ENCODE data around the gene FGF10. TPM values are rescaled to one million over a fixed set of nuclear protein-coding genes. Genes with fewer than 3 reads are reported as not detected.

FGF10 gene
- total and polyA plus RNA-seq, 2 donors (not counting 1 experiment from before 2014, with no cell fraction given), result 0.58 to 154 TPM

DNA sequence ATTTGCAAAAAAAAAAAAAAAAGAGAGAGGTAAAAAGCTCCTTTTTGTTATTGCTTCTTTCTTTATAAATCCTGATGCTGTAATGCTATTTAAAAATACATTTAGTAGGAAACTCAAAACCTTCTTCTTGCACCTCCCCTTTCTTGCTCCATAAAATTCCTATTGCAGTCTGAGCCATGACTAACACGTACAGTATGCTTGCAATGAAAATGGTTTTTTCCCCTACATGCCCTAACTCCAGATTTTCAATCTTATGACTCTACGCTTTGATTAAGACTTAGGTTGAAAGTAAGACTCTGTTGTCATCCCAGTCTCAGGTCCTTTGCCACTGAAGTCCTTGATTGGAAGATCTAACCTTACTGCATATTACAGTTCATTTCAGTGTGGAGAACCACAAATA, 23.9 kb downstream of the FGF10 start:
- TF ChIP-seq, protein P1, sequence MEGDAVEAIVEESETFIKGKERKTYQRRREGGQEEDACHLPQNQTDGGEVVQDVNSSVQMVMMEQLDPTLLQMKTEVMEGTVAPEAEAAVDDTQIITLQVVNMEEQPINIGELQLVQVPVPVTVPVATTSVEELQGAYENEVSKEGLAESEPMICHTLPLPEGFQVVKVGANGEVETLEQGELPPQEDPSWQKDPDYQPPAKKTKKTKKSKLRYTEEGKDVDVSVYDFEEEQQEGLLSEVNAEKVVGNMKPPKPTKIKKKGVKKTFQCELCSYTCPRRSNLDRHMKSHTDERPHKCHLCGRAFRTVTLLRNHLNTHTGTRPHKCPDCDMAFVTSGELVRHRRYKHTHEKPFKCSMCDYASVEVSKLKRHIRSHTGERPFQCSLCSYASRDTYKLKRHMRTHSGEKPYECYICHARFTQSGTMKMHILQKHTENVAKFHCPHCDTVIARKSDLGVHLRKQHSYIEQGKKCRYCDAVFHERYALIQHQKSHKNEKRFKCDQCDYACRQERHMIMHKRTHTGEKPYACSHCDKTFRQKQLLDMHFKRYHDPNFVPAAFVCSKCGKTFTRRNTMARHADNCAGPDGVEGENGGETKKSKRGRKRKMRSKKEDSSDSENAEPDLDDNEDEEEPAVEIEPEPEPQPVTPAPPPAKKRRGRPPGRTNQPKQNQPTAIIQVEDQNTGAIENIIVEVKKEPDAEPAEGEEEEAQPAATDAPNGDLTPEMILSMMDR (conservative IDR thresholded peaks at IDR 0.05 in 1 of 2, IDR thresholded peaks at IDR 0.05 in 1 of 2; ENCODE audit: low read depth in 1 of 2, low read length in 2 of 2), result no peak
- TF ChIP-seq EZH2 (IDR thresholded peaks at IDR 0.05; ENCODE audit: low read length, missing control alignments), result no peak
- Histone ChIP-seq H3K4me2 (ENCODE audit: extremely low read depth, insufficient read depth, low read length) (no peak overlapping the region), H3K79me2 (ENCODE audit: control insufficient read depth, insufficient read depth, low read length) (no peaks in the 10 kb centered on the region), H3K4me3 (replicated peaks in 1 of 4; ENCODE audit: control extremely low read depth in 1 of 4, insufficient read depth in 1 of 4, low read depth in 3 of 4, low read length in 4 of 4) (no peak overlapping the region), H3K27ac (ENCODE audit: insufficient read depth, low read length) (no peak overlapping the region), H3K9me3 (ENCODE audit: control insufficient read depth, insufficient read depth, low read depth, low read length) (no peaks in the 10 kb centered on the region), H3K27me3 (ENCODE audit: control insufficient read depth, insufficient read depth, low read length) (no peaks in the 10 kb centered on the region), H3K4me1 (ENCODE audit: control insufficient read depth, extremely low read depth, insufficient read depth, low read length) (no peaks in the 10 kb centered on the region), H2AFZ (ENCODE audit: low read length) (no peak overlapping the region), H3K9ac (ENCODE audit: insufficient read depth, low read length) (no peak overlapping the region), H3K36me3 (ENCODE audit: control insufficient read depth, insufficient read depth, low read length) (no peaks in the 10 kb centered on the region), H4K20me1 (ENCODE audit: control insufficient read depth, extremely low read depth, insufficient read depth, low read length) (no peaks in the 10 kb centered on the region)
- DNase-seq (ENCODE audit: low read depth in 2 of 2), result peak in 1 of 2 donors; percentile 85

DNA sequence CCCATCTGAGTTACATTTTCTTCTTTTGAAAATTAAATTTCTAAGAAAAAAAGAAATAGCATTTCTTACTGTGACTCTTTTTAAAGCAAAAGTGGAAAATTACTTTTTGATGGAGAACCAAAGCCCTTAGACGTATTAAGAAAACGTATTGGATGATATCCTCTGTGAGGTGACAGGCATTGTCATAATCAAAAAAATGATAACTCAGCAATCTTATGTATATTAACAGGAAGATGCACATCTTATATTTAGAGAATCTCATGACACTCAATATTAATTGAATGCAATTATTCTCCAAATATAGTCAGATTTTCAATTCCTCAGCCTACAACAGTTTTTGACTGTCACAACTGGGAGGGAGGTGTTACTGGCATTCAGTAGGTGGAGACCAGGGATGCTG, 25.1 kb downstream of the FGF10 start:
- Histone ChIP-seq H3K9ac (ENCODE audit: insufficient read depth, low read length) (no peak overlapping the region), H4K20me1 (ENCODE audit: control insufficient read depth, extremely low read depth, insufficient read depth, low read length) (no peaks in the 10 kb centered on the region), H3K27ac (ENCODE audit: insufficient read depth, low read length) (no peak overlapping the region), H3K9me3 (ENCODE audit: control insufficient read depth, insufficient read depth, low read depth, low read length) (no peaks in the 10 kb centered on the region), H3K79me2 (ENCODE audit: control insufficient read depth, insufficient read depth, low read length) (no peaks in the 10 kb centered on the region), H3K4me2 (ENCODE audit: extremely low read depth, insufficient read depth, low read length) (no peak overlapping the region), H3K4me1 (ENCODE audit: control insufficient read depth, extremely low read depth, insufficient read depth, low read length) (no peaks in the 10 kb centered on the region), H3K4me3 (replicated peaks in 1 of 4; ENCODE audit: control extremely low read depth in 1 of 4, insufficient read depth in 1 of 4, low read depth in 3 of 4, low read length in 4 of 4) (no peak overlapping the region), H2AFZ (ENCODE audit: low read length) (no peak overlapping the region), H3K36me3 (ENCODE audit: control insufficient read depth, insufficient read depth, low read length) (no peaks in the 10 kb centered on the region), H3K27me3 (ENCODE audit: control insufficient read depth, insufficient read depth, low read length) (no peaks in the 10 kb centered on the region)
- DNase-seq (ENCODE audit: low read depth in 2 of 2), result no peak
- no peak for TF ChIP-seq EZH2 (IDR thresholded peaks at IDR 0.05; ENCODE audit: low read length, missing control alignments)

DNA sequence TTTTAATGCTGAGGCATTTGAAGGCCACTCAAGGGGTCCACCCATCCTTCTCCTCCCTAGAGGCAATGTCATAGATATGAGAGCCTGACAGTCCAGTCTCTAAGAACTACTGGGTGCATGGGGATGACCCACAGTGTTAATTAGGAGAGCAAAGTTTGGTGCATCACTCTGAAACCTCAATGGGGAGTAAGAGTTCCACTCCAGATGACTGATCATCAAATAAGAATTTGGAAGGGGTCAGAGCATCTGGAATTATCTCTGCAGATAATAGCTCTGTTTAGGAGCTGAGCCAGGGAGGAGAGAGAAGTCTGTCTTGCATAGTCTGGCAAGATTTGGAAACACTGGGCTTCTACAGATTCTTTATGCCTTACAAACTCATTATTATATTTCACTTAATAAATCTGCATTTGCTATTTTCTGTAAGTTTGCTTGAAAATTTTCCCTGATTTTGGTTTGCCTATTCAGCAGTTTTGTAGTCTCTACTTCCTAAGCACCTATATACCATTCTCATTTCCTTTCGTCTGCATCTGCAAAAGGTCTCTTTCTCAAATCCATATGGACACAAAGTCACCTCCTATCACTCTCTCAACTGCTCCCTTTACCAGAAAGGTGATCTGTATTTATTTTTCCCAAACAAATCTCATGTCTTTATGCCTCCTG, 27.7 kb downstream of the FGF10 start:
- TF ChIP-seq, protein P1 (conservative IDR thresholded peaks at IDR 0.05 in 1 of 2, IDR thresholded peaks at IDR 0.05 in 1 of 2; ENCODE audit: low read depth in 1 of 2, low read length in 2 of 2), result no peak
- TF ChIP-seq EZH2 (IDR thresholded peaks at IDR 0.05; ENCODE audit: low read length, missing control alignments), result no peak
- no peak overlapping the region for H3K9ac ChIP-seq (ENCODE audit: insufficient read depth, low read length)
- no peaks in the 10 kb centered on the region for H3K9me3 ChIP-seq (ENCODE audit: control insufficient read depth, insufficient read depth, low read depth, low read length)
- no peaks in the 10 kb centered on the region for H3K79me2 ChIP-seq (ENCODE audit: control insufficient read depth, insufficient read depth, low read length)
- H3K27me3 ChIP-seq (ENCODE audit: control insufficient read depth, insufficient read depth, low read length), result no peaks in the 10 kb centered on the region
- no peaks in the 10 kb centered on the region for H3K4me1 ChIP-seq (ENCODE audit: control insufficient read depth, extremely low read depth, insufficient read depth, low read length)
- no peak overlapping the region for H2AFZ ChIP-seq (ENCODE audit: low read length)
- no peak overlapping the region for H3K27ac ChIP-seq (ENCODE audit: insufficient read depth, low read length)
- no peaks in the 10 kb centered on the region for H4K20me1 ChIP-seq (ENCODE audit: control insufficient read depth, extremely low read depth, insufficient read depth, low read length)
- no peak overlapping the region for H3K4me3 ChIP-seq (replicated peaks in 1 of 4; ENCODE audit: control extremely low read depth in 1 of 4, insufficient read depth in 1 of 4, low read depth in 3 of 4, low read length in 4 of 4)
- no peaks in the 10 kb centered on the region for H3K36me3 ChIP-seq (ENCODE audit: control insufficient read depth, insufficient read depth, low read length)
- H3K4me2 ChIP-seq (ENCODE audit: extremely low read depth, insufficient read depth, low read length), result no peak overlapping the region
- no peak for DNase-seq (ENCODE audit: low read depth in 2 of 2)

Measured in fibroblast of lung (primary cell).